Neuronal stem cell (in vitro differentiated cells): ENCODE results near the gene ATRX.
"Not testable (repeated sequence)": the region's sequence is repeated elsewhere in the genome, so short reads cannot be mapped to it uniquely, and the experiment has no call there.

Experiments used
- DNase-seq: peaks from one replicate; pipeline ENCODE4 v3.0.0-alpha.2; 2013; ENCODE audit warnings: low spot score
- H2AFZ ChIP-seq: one replicate; pipeline ENCODE4 v1.6.1; 2013; ENCODE audit warnings: mild to moderate bottlenecking, low read length, inconsistent platforms
- H2AK5ac ChIP-seq: 2 replicates; pipeline ENCODE4 v1.6.1; 2013; ENCODE audit warnings: low read depth, mild to moderate bottlenecking, inconsistent platforms, low read length, moderate library complexity, mixed read lengths
- H2BK120ac ChIP-seq: 2 replicates; pipeline ENCODE4 v1.6.1; 2013; ENCODE audit warnings: low read depth, mild to moderate bottlenecking, inconsistent platforms, low read length, moderate library complexity, mixed read lengths
- H2BK12ac ChIP-seq: one replicate; pipeline ENCODE4 v1.6.1; 2013; ENCODE audit warnings: low read length, inconsistent platforms
- H2BK15ac ChIP-seq: 2 replicates; pipeline ENCODE4 v1.6.1; 2013; ENCODE audit warnings: mild to moderate bottlenecking, low read length, inconsistent platforms, mixed read lengths
- H2BK5ac ChIP-seq: one replicate; pipeline ENCODE4 v1.6.1; 2013; ENCODE audit warnings: inconsistent platforms, mild to moderate bottlenecking, low read length, moderate library complexity
- H3K14ac ChIP-seq: one replicate; pipeline ENCODE4 v1.6.1; 2013; ENCODE audit warnings: low read length, inconsistent platforms
- H3K18ac ChIP-seq: 2 replicates; pipeline ENCODE4 v1.6.1; 2013; ENCODE audit warnings: low read length, inconsistent platforms
- H3K23ac ChIP-seq: 2 replicates; pipeline ENCODE4 v1.6.1; 2013; ENCODE audit warnings: low read depth, mild to moderate bottlenecking, mixed read lengths, low read length, inconsistent platforms; ENCODE audit not compliant: poor library complexity
- H3K27ac ChIP-seq: replicated peaks from 3 replicates; pipeline ENCODE4 v1.5.1; 2013; ENCODE audit warnings: low read length, inconsistent platforms
- H3K27me3 ChIP-seq, 3 experiments: 2 replicates each; pipeline ENCODE4 v1.6.1; 2013; ENCODE audit warnings: low read length in 3 of 3, mild to moderate bottlenecking in 2 of 3, inconsistent platforms in 1 of 3, low read depth in 1 of 3, mixed read lengths in 1 of 3, moderate library complexity in 1 of 3; ENCODE audit not compliant: control insufficient read depth in 3 of 3, insufficient read depth in 3 of 3
- H3K36me3 ChIP-seq, 2 donors: replicated peaks in 1 of 2; 2 replicates each; pipeline ENCODE4 v1.6.1; 2013; ENCODE audit warnings: low read length in 2 of 2; ENCODE audit not compliant: control insufficient read depth in 2 of 2, insufficient read depth in 2 of 2
- H3K4ac ChIP-seq: 2 replicates; pipeline ENCODE4 v1.6.1; 2013; ENCODE audit warnings: inconsistent platforms, mild to moderate bottlenecking, low read length, moderate library complexity
- H3K4me1 ChIP-seq, 2 donors: 1 replicate in 1 of 2; 2 replicates in 1 of 2; pipeline ENCODE4 v1.6.1; 2013; ENCODE audit warnings: low read length in 2 of 2, low read depth in 1 of 2; ENCODE audit not compliant: control insufficient read depth in 2 of 2, insufficient read depth in 1 of 2
- H3K4me2 ChIP-seq: one replicate; pipeline ENCODE4 v1.6.1; 2013; ENCODE audit warnings: mild to moderate bottlenecking, low read length, inconsistent platforms; ENCODE audit not compliant: insufficient read depth, poor library complexity, severe bottlenecking
- H3K4me3 ChIP-seq, 2 donors: 2 replicates each; pipeline ENCODE4 v1.5.1; 2013; ENCODE audit warnings: low read length in 2 of 2, mild to moderate bottlenecking in 2 of 2, inconsistent platforms in 1 of 2, moderate library complexity in 1 of 2
- H3K79me1 ChIP-seq: one replicate; pipeline ENCODE4 v1.6.1; 2013; ENCODE audit warnings: low read depth, mild to moderate bottlenecking, inconsistent platforms, low read length, moderate library complexity
- H3K9ac ChIP-seq: one replicate; pipeline ENCODE4 v1.6.1; 2013; ENCODE audit warnings: mild to moderate bottlenecking, low read depth, low read length, inconsistent platforms; ENCODE audit not compliant: poor library complexity
- H3K9me3 ChIP-seq, 2 donors: replicated peaks in 1 of 2; 2 replicates each; pipeline versions ENCODE3 to v1.6.1; 2013; ENCODE audit warnings: low read length in 2 of 2, mild to moderate bottlenecking in 2 of 2, inconsistent platforms in 1 of 2, low read depth in 1 of 2, mixed read lengths in 1 of 2, moderate library complexity in 1 of 2; ENCODE audit not compliant: control insufficient read depth in 2 of 2, insufficient read depth in 1 of 2
- H4K8ac ChIP-seq: one replicate; pipeline ENCODE4 v1.6.1; 2013; ENCODE audit warnings: low read depth, mild to moderate bottlenecking, inconsistent platforms, low read length, moderate library complexity
- H4K91ac ChIP-seq: one replicate; pipeline ENCODE4 v1.6.1; 2013; ENCODE audit warnings: low read length, low read depth, mild to moderate bottlenecking, inconsistent platforms; ENCODE audit not compliant: poor library complexity
- WGBS, 2 donors: extraction: QIAGEN DNeasy Blood & Tissue Kit; methylation state at CpG; one replicate each; pipeline ENCODE4 v1.1.7; 2013; ENCODE audit warnings: missing lambda C conversion rate in 2 of 2, mixed read lengths in 1 of 2; ENCODE audit not compliant: insufficient read length in 2 of 2, insufficient replicate concordance in 1 of 2; ENCODE audit errors: extremely low coverage in 2 of 2; 5-methylcytosine and 5-hydroxymethylcytosine counted together

The ATRX gene

DNA sequence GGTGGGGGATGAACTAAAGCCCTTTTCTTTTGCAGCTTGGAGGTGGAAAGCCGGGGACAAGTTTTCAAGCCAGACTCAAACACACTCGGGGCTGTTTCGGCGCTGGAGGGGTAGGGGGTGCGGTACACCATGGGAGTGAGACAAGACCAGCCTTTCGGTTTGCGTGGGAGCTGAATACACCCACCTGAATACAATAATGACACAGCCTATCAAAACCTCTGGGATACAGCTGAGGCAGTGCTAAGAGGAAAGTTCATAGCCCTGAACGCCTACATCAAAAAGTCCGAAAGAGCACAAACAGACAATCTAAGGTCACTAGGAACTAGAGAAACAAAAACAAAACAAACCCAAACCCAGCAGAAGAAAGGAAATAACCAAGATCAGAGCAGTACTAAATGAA, 163.3 kb downstream of the ATRX start:
- H2AK5ac ChIP-seq: no peak overlapping the region
- no peak overlapping the region for H2BK5ac ChIP-seq
- no peak overlapping the region for H3K4me3 ChIP-seq
- no peak overlapping the region for H4K91ac ChIP-seq
- no peaks in the 10 kb centered on the region for H3K27me3 ChIP-seq
- H3K79me1 ChIP-seq: no peaks in the 10 kb centered on the region
- H3K9ac ChIP-seq: no peak overlapping the region
- peaks cover 2 to 45% of the 10 kb centered on the region in 2 donors for H3K36me3 ChIP-seq
- no peak overlapping the region for H3K27ac ChIP-seq
- H3K14ac ChIP-seq: no peak overlapping the region
- H3K4me2 ChIP-seq: no peak overlapping the region
- H2BK120ac ChIP-seq: no peak overlapping the region
- no peak overlapping the region for H3K4ac ChIP-seq
- no peak overlapping the region for H3K23ac ChIP-seq
- H2BK12ac ChIP-seq: no peak overlapping the region
- DNase-seq: no peak
- H3K9me3 ChIP-seq: no peaks in the 10 kb centered on the region
- no peak overlapping the region for H2AFZ ChIP-seq
- peaks cover 0 to 3% of the 10 kb centered on the region in 2 donors for H3K4me1 ChIP-seq
- WGBS, 2 donors: no CpG with 5 or more reads among the region's 9 CpGs
- no peak overlapping the region for H2BK15ac ChIP-seq
- no peak overlapping the region for H4K8ac ChIP-seq
- no peak overlapping the region for H3K18ac ChIP-seq

DNA sequence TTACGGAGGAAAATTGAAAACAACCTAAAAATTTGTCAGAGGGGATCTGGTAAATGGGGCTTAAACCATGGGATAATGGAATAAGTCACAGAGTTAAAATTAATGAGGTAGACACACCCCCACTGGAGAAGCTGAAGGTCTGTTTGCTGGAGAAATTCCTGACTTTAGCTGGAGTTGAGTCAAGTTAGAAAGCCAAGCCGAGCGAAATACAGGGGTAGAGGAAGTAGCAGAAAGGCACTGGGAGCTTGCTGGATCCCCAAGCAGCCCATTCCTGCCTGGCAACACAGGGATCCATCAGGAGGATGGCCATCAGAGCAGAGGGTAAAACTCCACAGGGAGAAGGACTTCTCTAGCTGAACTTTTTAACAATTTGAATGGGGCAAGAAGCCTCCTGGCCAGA, 163.8 kb downstream of the ATRX start:
- Histone ChIP-seq H3K27me3 (no peaks in the 10 kb centered on the region), H3K14ac (no peak overlapping the region), H3K4me3 (no peak overlapping the region), H4K91ac (no peak overlapping the region), H2BK120ac (no peak overlapping the region), H3K79me1 (no peaks in the 10 kb centered on the region), H2AFZ (no peak overlapping the region), H3K9me3 (no peaks in the 10 kb centered on the region), H2AK5ac (no peak overlapping the region), H3K18ac (no peak overlapping the region), H2BK15ac (no peak overlapping the region), H3K9ac (no peak overlapping the region), H3K27ac (no peak overlapping the region), H3K23ac (no peak overlapping the region), H3K4ac (no peak overlapping the region), H3K4me2 (no peak overlapping the region), H4K8ac (no peak overlapping the region), H2BK12ac (no peak overlapping the region), H3K36me3 (peaks cover 0 to 40% of the 10 kb centered on the region in 2 donors), H3K4me1 (peaks cover 0 to 3% of the 10 kb centered on the region in 2 donors), H2BK5ac (no peak overlapping the region)
- WGBS, 2 donors: no CpG with 5 or more reads among the region's 3 CpGs
- DNase-seq: no peak

DNA sequence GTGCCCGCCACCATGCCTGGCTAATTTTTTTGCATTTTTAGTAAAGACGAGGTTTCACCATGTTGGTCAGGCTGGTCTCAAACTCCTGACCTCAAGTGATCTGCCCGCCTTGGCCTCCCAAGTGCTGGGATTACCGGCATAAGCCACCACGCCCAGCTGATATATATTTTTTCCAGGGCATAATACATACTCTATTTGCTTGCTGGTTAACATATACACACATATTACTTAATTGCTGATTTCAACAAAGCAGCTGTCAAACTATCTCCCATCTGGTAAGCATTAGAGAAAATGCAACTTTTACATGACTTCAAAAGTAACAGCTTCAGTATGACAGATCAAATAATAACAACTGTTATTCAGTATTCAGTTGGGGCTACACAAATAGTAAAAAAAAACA, 164.6 kb downstream of the ATRX start:
- H4K91ac ChIP-seq, H3K4ac ChIP-seq, H2AFZ ChIP-seq, DNase-seq, H3K9ac ChIP-seq, H3K23ac ChIP-seq, H3K4me2 ChIP-seq, H3K27me3 ChIP-seq, H3K79me1 ChIP-seq, H3K9me3 ChIP-seq, H2BK120ac ChIP-seq, H4K8ac ChIP-seq, H3K18ac ChIP-seq, H2BK15ac ChIP-seq, H2BK12ac ChIP-seq, H2AK5ac ChIP-seq, H3K27ac ChIP-seq, H2BK5ac ChIP-seq, H3K14ac ChIP-seq, H3K4me3 ChIP-seq, H3K4me1 ChIP-seq: not testable (repeated sequence)
- WGBS, 2 donors: no CpG with 5 or more reads among the region's 5 CpGs
- H3K36me3 ChIP-seq: peaks cover 0 to 43% of the 10 kb centered on the region in 2 donors

DNA sequence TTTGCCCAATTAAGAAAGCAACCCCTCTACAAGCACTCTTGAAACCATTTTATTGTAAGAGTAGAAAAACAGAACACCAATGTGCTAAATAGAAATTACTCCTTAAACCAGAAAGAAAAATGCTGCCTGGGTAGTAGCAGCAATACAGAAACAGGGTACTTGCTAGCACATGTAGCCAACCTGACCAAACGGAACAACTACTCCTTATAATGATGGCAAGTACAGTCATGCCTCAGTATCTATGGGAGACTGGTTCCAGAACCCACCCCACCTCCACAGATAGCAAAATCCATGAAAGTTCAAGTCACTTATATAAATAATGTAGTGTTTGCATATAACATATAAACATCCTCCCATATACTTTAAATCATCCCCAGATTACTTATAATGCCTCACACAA, 168.8 kb downstream of the ATRX start:
- Histone ChIP-seq H3K79me1 (no peaks in the 10 kb centered on the region), H3K4me3 (no peak overlapping the region), H3K4ac (no peak overlapping the region), H2BK12ac (no peak overlapping the region), H2BK120ac (no peak overlapping the region), H2AFZ (no peak overlapping the region), H2AK5ac (no peak overlapping the region), H3K4me2 (no peak overlapping the region), H3K18ac (no peak overlapping the region), H3K27me3 (no peaks in the 10 kb centered on the region), H4K91ac (no peak overlapping the region), H3K36me3 (peaks cover 3 to 74% of the 10 kb centered on the region in 2 donors), H3K9ac (no peak overlapping the region), H2BK5ac (no peak overlapping the region), H3K9me3 (no peaks in the 10 kb centered on the region), H4K8ac (no peak overlapping the region), H2BK15ac (no peak overlapping the region), H3K4me1 (no peaks in the 10 kb centered on the region), H3K27ac (no peak overlapping the region), H3K23ac (no peak overlapping the region), H3K14ac (no peak overlapping the region)
- no CpG with 5 or more reads among the region's 1 CpG for WGBS, 2 donors
- no peak for DNase-seq
